Ishikawa (cell line): Measurements from ENCODE around the gene LCN9.

Experiments used
- FOXM1 ChIP-seq: IDR thresholded peaks from 2 replicates; pipeline ENCODE4 v1.6.1; 2012; ENCODE audit warnings: low read depth, borderline replicate concordance
- MAX ChIP-seq: IDR thresholded peaks from 2 replicates; pipeline ENCODE4 v1.6.1; 2012
- TCF12 ChIP-seq: IDR thresholded peaks from 2 replicates; pipeline ENCODE4 v1.6.1; 2012; ENCODE audit warnings: low read depth

DNA sequence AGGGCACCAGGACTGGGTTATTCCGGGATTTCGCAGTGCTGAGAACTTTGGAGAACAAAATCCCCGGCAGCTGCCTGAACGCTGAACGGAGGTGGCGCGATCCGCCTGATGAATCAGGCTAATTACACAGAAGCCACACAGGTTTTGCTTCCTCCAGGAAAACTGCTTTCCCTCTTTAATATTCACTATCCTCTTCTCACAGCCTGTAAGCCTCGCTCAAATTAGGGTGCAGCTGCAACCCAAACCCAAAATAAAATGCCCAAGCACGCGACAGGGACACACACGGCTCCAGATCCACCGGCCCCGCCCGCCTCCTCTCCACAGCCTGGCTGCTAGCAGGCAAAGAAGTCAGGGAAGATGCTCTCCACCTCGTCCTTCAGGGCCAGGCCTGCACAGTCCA is 30.2 kb downstream of the LCN9 start:
- TF ChIP-seq MAX (no peak), FOXM1 (no peak), TCF12 (no peak)
